GM19240 (cell line): ENCODE results near the gene CUL9.
"Not testable (repeated sequence)": the region's sequence is repeated elsewhere in the genome, so short reads cannot be mapped to it uniquely, and the experiment has no call there.

ENCODE experiments used
- DNase-seq: peaks from one replicate; pipeline ENCODE4 v3.0.0; 2011; ENCODE audit warnings: low spot score; ENCODE audit not compliant: insufficient read length

The CUL9 gene

DNA sequence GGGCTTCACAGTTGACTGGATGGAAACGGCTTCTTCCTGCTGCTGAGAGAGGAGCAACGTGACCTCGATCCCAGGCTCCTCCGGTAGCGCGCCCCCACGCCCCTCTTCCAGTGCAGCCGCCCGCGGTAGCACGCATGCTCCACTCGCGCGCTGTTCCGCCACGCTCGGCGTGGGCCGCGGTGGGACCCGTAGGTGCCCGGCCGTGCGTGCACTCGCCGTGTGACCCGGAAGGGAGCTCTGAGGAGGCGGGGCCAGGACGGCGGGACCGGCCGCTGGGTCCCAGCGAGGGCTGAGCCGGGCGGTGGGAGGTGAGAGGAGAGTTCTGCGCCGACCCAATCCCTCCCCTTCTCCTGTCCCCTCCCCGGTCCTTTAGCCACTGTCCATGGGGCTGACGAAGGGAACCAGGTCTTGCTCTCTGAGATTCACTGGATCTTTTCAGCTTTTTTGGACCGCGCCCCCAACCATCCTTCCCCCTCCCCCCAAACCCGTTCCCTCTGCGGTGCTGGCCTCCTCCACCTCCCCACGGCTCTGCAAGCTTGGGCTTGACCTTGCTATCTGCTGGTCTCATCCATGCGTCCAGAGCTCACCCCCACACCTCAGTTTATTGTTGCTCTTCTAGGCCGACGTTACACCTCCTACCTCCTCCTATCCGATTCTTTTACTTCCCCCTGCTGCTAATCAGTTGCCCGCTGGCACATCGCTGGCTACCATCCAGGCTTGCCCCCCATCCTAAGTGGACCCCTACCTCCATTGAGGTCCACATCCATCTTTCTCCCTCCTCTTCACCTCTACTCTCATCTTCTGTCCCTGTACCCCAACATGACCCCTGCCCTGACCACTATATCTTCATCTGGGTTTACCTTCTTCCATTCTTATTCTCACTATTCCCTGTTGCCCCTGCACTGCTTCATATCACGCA is at the start of gene CUL9:
CUL9 (plus strand) TSS at position 255 of the 919 bp plus-strand sequence. CDS start 2,115 bp downstream, outside the sequence.
- peak; percentile 79 for DNase-seq

DNA sequence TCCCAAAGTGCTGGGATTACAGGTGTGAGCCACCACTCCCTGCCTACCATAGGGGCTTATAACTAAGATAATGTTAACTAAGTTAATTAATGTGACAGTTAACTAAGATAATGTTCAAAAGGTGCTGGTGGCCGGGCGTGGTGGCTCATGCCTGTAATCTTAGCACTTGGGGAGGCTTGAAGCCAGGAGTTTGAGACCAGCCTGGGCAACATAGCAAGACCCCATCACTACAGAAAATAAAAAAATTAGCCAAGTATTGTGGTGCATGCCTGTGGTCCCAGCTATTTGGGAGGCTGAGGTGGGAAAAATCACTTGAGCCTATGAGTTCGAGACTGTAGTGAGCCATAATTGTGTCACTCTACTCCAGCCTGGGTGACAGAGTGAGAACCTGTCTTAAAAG is 43.7 kb upstream of the CUL9 start:
- DNase-seq: no peak

DNA sequence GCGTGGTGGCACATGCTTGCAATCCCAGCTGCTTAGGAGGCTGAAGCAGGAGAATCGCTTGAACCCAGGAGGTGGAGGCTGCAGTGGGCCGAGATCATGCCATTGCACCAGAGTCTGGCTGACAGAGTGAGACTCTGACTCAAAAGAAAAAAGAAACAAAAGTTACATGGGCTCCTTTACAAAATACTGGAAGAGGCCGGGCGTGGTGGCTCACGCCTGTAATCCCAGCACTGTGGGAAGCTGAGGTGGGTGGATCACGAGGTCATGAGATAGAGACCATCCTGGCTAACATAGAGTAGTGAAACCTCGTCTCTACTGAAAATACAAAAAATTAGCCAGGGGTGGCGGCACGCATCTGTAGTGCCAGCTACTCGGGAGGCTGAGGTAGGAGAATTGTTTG is 42.0 kb upstream of the CUL9 start:
- not testable (repeated sequence) for DNase-seq

DNA sequence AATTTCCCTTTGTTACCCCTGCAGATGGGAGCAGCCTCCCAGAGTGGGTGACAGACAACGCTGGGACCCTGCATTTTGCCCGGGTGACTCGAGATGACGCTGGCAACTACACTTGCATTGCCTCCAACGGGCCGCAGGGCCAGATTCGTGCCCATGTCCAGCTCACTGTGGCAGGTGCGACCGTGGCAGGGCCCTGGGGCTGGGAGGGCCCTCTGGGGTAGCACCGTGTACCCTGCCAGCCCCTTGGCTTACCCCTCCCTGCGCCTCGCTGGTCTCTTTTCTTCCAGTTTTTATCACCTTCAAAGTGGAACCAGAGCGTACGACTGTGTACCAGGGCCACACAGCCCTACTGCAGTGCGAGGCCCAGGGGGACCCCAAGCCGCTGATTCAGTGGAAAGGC is 40.4 kb upstream of the CUL9 start:
- DNase-seq: no peak

DNA sequence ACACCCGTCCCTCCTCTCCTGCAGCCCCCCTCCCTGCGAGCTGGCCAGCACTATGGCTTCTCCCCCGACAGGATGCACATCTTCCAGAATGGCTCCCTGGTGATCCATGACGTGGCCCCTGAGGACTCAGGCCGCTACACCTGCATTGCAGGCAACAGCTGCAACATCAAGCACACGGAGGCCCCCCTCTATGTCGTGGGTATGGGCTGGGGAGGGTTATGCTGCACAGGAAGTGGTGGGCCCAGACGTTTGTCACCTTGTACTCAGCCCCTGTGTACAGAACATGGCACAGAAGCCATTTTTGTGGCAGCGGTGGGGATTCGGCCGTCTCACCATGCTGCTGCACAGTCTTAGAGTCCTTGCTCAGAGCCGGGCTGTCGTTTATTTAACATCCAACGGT is 39.9 kb upstream of the CUL9 start:
- no peak for DNase-seq

DNA sequence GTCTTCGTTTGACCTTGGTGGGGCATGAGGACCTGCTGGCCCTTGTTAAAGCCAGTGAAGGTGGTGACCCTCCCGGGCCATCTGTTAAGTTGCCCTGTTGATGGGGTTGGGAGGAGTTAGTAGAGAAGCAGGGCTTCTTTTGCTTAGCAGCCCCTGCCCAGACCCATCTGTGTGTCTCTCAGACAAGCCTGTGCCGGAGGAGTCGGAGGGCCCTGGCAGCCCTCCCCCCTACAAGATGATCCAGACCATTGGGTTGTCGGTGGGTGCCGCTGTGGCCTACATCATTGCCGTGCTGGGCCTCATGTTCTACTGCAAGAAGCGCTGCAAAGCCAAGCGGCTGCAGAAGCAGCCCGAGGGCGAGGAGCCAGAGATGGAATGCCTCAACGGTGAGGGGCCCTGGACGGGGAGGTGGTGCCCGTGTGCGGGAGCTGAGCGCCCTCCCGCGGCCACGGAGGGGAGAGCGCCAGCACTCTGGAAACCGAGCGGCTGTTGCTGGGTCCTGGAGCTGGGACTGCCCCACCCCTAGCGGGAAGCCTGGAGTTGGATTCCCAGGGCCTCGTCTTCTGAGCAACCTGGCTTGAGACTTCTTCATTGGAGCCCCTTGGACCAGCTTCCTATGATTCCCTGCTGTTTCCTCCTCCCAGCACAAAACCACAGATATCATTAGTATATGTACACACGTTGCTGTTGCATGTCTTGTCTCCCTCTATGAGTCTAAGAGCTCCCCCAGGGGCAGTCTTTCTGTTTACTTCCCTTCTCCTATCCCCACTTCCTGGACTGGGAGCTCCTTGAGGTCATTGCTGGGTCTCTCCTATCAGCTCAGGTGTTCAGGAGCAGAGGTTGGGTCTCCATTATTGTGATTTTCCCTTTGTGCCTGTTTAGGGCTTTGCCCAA is 38.5 kb upstream of the CUL9 start:
- peak; percentile 95 for DNase-seq

DNA sequence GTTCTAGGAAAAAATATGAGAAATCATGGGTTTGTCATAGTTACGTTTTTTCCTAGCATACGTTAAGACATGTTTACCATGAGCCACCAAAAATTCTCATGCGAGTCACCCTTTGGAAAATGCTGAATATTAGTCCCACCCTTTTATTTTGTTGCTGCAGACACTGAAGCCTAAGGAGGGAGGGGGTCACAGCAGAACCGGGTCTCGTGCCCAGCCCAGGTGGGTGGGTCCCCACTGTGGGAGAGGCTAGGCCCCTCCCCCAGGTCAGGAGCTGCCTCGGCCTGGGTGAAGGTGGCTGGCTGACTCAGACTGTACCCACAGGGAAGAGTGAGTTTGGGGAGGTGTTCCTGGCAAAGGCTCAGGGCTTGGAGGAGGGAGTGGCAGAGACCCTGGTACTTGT is 37.1 kb upstream of the CUL9 start:
- DNase-seq: no peak

DNA sequence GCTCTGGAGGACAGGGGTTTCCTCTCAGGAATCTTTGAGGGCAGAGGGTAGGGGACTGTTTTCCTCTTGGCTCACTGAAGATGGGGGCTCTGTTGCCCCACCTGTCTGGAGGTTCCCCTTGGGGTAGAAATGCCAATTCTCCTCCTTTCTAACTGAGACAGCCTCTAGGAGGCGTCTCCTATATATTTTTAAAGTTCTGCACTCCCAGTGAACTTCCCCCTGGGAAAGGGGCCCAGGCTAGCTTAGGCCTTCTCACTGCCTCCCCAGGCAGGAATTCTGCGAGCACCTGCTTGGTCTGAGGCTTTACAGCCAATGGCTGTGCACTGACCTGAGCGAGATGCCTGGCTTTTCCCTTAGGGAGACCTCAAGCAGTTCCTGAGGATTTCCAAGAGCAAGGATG is 35.7 kb upstream of the CUL9 start:
- DNase-seq: no peak

DNA sequence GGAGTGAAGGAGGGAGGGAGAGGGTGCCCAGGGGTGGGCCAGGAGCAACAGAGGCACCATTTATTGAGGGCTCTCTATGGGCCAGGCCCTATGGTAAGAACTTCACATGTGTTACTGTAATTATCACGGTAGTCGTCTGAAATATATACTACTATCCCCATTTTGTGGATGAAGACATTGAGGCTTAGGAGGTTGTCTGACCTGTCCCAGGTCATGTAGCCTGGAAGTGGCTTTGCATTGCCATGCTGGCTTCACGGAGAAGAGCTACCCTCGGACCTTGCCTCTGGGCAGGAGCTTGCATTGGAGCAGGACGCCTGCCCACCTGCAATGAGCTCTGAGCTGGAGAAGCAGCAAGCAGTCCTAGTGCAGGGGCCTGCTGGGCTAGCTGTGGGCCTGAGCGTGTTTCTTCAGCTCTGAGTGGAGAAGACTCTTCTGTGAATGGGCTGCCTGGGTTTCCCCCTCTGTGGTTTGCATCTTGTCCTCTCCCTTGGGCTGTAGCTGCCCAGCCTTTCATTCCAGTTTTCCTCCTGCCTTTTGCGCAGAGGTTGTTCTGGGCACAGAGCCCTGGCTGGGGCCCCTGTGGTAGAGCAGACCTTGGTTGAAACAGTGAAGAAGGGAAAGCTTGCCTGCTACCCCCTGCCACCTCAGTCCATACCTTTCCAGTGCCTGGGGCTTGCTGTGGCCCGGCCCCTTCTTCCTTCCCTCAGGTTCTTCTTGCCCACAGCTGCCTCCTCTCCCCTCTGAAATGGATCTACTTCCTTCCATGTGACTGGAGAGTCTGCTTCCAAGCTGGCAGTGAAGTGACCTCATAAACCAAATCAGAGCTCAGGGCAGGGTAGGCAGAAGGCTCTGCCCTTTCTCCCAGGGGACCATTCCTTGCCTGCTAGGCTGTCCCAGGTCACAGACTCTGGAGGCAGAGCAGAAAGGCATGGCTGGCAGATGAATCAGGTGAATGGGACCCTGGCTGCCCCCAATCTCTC is 35.0 kb upstream of the CUL9 start:
- no peak for DNase-seq

DNA sequence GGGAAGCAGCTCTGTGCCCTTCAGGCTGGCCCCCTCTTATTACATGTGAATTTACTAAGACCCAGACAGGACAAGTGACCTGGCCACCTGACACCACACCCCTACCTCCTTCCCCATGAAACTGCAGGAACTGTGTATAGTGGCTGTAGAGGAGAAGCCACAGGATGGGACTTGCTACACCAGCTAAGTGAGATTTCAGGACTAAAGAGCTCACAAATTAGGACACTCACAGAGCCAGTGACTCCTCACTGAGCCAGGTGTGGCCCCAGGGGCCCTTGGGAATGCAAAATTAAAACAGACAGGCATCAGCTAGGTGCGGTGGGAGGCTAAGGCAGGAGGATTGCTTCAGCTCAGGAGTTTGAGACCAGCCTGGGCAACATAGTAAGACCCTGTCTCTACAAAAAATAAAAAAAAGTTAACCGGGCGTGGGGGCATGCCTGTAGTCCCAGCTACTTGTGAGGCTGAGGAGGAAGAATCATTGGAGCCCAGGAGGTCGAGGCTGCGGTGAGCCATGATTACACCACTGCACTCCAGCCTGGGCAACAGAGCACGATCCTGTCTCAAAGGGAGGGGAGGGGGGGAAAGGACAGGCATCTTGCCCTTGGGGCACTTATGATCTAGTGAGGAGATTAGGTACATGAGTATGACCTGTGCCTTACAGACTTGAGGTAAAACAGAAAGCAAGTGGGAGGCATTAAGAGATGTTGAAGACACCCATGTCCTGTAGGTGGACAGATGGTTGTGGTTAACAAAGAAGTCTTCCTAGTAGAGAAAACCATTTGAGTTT is 34.1 kb upstream of the CUL9 start:
- no peak for DNase-seq

DNA sequence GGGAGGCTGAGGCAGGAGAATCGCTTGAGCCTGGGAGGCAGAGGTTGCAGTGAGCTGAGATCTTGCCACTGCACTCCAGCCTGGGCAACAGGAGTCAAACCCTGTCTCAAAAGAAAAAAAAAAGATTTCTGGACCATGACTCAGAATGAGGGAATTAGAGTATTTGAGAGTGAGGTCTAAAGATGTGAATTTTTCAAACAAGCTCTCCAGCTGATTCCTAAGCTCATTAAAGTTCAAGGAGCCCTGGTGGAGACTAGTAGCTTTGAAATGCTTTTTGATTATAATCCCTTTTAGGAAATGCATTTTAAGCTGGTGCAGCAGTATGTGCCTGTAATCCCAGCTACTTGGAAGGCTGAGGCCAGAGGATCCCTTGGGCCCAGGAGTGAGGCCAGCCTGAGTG is 32.7 kb upstream of the CUL9 start:
- no peak for DNase-seq

DNA sequence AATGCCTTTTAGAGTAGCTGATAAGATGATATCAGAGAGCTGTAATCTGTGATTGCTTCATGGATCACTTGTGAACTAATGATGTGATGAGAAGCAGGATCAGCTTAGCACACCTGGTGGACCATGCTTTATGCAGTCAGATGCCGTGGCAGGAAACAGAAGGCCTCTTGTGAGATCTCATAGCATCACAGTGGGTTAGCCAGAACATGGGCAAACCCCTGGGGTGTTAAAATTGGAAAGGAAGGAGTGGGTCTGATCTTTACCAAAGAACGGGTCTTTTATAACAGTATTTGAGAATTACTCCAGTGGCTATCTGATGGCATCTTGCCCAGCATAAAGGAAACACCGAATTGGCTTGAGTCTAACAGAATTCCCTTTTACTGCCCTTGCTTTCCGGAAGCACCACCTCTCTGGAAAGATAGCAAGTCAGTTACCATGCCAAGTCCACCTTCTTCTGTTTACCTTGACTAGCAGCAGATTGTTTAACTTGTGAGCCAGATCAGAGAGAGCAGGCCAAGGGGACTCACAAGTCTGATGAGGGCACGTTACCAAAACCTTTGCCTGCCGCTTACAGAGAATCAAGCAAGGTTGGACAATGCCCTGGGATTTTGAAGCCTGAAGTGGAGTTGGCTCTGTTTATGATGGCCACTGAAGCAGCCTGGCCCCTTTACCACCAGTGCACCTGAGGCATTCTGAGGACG is 31.8 kb upstream of the CUL9 start:
- no peak for DNase-seq

DNA sequence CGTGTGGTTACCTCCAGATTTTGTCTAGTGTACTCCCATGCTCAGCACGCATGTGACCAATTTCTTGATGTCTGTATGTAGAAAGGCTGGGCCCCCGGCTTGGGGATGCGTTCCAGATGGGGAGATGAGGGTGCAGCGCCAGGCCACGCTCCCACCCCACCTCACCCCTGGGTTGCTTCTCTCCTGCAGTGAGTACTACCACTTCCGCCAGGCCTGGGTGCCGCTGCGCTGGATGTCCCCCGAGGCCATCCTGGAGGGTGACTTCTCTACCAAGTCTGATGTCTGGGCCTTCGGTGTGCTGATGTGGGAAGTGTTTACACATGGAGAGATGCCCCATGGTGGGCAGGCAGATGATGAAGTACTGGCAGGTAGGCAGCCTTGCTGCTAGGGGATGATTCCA is 22.4 kb upstream of the CUL9 start:
- no peak for DNase-seq

DNA sequence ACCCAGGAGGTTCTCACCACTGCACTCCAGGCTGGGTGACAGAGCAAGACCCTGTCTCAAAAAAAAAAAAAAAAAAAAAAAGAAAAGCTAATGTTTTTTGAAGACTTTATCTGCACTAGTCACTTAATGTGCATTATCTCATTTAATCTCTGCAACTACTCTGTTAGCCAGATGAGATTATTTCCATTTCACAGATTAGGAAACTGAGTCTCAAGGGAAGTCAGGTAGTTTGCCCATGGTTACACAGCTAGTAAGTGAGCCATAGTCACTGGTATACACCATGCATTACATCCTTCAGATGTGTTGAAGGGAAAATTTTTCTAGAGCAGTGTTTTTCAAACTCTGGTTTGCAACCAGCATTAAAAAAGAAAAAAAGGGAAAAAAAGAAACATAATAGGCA is 18.1 kb upstream of the CUL9 start:
- no peak for DNase-seq

DNA sequence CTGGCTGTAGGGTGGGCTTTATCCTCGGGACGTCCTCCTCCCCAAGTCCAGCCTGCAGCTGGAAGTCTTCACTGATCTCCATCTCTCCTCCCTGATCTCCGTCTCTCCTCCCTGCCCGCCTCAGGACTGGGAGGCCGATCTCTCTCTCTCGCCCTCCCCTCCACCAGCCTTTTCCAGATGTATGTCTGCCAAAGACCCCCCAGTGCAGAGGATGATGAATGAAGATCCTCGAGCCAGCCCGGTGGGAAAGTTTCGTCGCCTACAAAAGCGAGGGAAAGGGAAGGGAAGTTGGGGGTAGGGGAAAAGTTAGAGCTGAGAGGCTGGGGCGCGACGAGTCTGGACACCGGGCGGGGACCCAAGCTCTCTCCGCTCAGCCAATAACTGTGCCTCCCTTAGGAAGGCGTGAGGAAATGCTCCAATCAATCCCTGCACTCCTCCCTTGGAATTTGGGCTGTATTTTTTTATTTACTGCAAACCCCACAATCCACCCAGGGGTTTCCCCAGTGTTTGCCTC is 11.5 kb upstream of the CUL9 start:
- DNase-seq: no peak

DNA sequence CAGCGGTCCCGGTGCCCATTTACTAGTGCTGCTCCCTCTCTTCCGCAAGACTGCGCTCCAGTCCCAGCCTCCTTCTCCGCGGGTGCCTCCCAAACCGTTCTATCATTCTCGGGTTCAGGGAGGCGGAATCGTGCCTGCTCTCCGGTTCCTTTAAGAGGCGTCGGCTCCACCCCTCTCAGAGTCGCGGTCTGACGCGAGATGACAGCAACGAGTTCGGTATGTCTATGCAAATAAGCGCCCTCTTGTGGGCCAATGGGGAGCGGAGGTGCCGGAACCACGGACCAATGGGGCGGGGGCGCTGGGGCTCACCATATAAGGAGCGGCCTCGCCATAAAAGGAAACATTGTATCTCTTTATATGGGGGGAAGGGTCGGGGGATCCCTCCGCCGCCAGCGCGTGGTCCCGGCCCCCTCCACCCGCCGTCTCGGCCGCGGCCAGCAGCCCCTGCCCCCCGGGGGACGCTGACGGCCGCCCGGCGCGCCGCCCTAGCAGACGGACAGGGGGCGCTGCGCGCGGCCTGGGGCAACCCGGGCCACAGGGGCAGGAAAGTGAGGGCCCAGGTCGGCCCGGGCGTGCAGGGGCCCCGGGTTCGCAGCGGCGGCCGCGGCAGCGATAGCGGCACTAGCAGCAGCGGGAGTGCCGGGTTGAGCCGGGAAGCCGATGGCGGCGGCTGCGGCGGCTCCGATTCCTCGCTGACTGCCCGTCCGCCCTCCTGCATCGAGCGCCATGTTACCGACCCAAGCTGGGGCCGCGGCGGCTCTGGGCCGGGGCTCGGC is 10.9 kb upstream of the CUL9 start, which contains the start of gene SRF:
SRF (plus strand) TSS at position 339 of the 776 bp plus-strand sequence; CDS start at position 727, 388 bp downstream.
- DNase-seq: peak; percentile 84

DNA sequence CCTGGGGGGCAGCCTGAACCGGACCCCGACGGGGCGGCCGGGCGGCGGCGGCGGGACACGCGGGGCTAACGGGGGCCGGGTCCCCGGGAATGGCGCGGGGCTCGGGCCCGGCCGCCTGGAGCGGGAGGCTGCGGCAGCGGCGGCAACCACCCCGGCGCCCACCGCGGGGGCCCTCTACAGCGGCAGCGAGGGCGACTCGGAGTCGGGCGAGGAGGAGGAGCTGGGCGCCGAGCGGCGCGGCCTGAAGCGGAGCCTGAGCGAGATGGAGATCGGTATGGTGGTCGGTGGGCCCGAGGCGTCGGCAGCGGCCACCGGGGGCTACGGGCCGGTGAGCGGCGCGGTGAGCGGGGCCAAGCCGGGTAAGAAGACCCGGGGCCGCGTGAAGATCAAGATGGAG is 10.3 kb upstream of the CUL9 start:
- DNase-seq: no peak
